Activated B cell treated with CpG ODN at 0.5 μM for 24 hours (primary cell): Measurements from ENCODE around the gene LRRC1. TPM values are rescaled to one million over a fixed set of nuclear protein-coding genes. Genes with fewer than 3 reads are reported as not detected.

Source experiments
- ATAC-seq: fragments of 200-7000 bp; cut with Tn5 transposase; one replicate; pipeline ENCODE4 v1.10.0; 2021; ENCODE audit warnings: low read depth, mild to moderate bottlenecking, moderate library complexity
- CTCF ChIA-PET: fragments of 350-600 bp; sonication (Branson Sonifier 250); formaldehyde crosslinking; loops from one replicate; lab custom pipeline; 2021; ENCODE audit warnings: antibody characterized with exemption; lab: Charles Lee
- POLR2A ChIA-PET: fragments of 350-600 bp; sonication (Branson Sonifier 250); formaldehyde crosslinking; loops from one replicate; lab custom pipeline; 2021; ENCODE audit warnings: antibody characterized with exemption; lab: Charles Lee
- DNase-seq: peaks from one replicate; pipeline ENCODE4 v3.0.0; 2022
- H3K27ac Mint-ChIP-seq: one replicate; pipeline ENCODE4 v1.8.0; 2020; ENCODE audit warnings: mixed read lengths
- H3K27me3 Mint-ChIP-seq: one replicate; pipeline ENCODE4 v1.8.0; 2021; ENCODE audit warnings: mixed read lengths
- H3K36me3 Mint-ChIP-seq: one replicate; pipeline ENCODE4 v1.8.0; 2021; ENCODE audit warnings: low read depth, mixed read lengths
- H3K4me1 Mint-ChIP-seq: one replicate; pipeline ENCODE4 v1.8.0; 2021; ENCODE audit warnings: mixed read lengths
- H3K4me3 Mint-ChIP-seq: one replicate; pipeline ENCODE4 v1.8.0; 2020; ENCODE audit warnings: mild to moderate bottlenecking, mixed read lengths
- H3K9me3 Mint-ChIP-seq: one replicate; pipeline ENCODE4 v1.8.0; 2020; ENCODE audit warnings: mixed read lengths
- intact Hi-C: fragments of 100-400 bp; cut with micrococcal nuclease; formaldehyde crosslinking; loops from one replicate; pipeline ENCODE4 v1.15.1; 2024
- total RNA-seq: library from RNA; stranded (reverse); gene quantifications from 2 replicates; pipeline ENCODE4 v1.2.3, GENCODE V29; 2022
- TF ChIP-seq, protein P1 (sequence below): fragments of 200-600 bp; IDR thresholded peaks from one replicate; pipeline ENCODE4 v1.8.0; 2022; ENCODE audit warnings: antibody characterized with exemption, mild to moderate bottlenecking

The LRRC1 gene
- total RNA-seq, 1 donor from 2014 or later = 4.7 TPM

GRCh38 chr6:53910834-53911233 lies 116.0 kb downstream of the LRRC1 start:
- TF ChIP-seq, protein P1, sequence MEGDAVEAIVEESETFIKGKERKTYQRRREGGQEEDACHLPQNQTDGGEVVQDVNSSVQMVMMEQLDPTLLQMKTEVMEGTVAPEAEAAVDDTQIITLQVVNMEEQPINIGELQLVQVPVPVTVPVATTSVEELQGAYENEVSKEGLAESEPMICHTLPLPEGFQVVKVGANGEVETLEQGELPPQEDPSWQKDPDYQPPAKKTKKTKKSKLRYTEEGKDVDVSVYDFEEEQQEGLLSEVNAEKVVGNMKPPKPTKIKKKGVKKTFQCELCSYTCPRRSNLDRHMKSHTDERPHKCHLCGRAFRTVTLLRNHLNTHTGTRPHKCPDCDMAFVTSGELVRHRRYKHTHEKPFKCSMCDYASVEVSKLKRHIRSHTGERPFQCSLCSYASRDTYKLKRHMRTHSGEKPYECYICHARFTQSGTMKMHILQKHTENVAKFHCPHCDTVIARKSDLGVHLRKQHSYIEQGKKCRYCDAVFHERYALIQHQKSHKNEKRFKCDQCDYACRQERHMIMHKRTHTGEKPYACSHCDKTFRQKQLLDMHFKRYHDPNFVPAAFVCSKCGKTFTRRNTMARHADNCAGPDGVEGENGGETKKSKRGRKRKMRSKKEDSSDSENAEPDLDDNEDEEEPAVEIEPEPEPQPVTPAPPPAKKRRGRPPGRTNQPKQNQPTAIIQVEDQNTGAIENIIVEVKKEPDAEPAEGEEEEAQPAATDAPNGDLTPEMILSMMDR = no peak
- POLR2A ChIA-PET = no interaction called here
- DNase-seq = no peak

DNA sequence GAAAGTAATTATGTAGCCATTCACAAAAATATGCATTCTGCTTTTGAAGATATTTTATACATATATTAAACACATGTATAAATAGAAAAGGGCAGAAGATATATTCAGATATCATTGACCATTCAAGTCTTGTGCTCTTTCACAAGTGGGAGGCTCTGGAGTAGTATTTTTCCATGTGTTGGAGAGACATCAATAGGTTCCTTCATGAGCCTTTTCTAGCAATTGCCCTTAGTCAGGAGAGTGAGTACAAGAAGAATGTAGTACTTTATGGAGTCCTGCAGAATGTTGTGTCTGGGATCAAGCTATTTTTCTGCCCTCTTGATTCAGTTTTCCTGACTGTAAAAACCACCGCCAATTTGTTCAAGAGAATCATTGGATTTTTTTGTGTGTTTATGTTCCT lies 117.9 kb downstream of the LRRC1 start:
- Mint-ChIP-seq H3K36me3 (peaks cover 38% of the 10 kb centered on the region), H3K4me3 (no peak overlapping the region), H3K9me3 (no peaks in the 10 kb centered on the region), H3K4me1 (no peaks in the 10 kb centered on the region), H3K27me3 (no peaks in the 10 kb centered on the region), H3K27ac (no peak overlapping the region)
- ATAC-seq (no peak), DNase-seq (no peak)
- intact Hi-C loops = no loop called here
- CTCF ChIA-PET = no interaction called here
- POLR2A ChIA-PET = interaction anchor here (0.7 kb wide), 1 partner anchor 129 kb away, joined by 3 read pairs; no protein-coding TSS in a partner anchor
- TF ChIP-seq, protein P1 = no peak

More at GRCh38 chr6:53910834-53911233, 116.0 kb downstream of the LRRC1 start:
- CTCF ChIA-PET = no interaction called here
- Mint-ChIP-seq H3K9me3 (no peaks in the 10 kb centered on the region), H3K4me3 (no peak overlapping the region), H3K36me3 (peaks cover 44% of the 10 kb centered on the region), H3K27ac (no peak overlapping the region), H3K4me1 (no peaks in the 10 kb centered on the region), H3K27me3 (no peaks in the 10 kb centered on the region)
- no peak for ATAC-seq
- intact Hi-C loops = no loop called here

DNA sequence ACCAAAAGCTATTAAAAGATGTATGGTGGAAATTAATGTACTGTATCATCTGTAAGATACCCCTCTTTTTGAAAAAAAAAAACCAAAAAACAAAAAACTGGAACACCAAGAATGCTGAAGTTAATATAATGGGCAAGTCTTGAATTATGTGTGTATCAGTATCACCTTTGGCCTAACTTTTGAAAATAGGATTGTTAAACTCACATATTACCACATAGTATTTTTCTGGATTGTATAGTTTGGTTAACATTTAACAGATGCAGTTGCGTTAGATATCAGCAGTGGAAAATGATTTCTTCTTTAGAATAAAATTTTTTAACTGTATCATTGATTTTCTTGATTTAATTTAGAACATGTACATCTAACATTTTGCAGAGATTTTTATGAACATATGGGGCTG lies 118.5 kb downstream of the LRRC1 start:
- H3K4me1 Mint-ChIP-seq = no peaks in the 10 kb centered on the region
- no peak overlapping the region for H3K27ac Mint-ChIP-seq
- H3K27me3 Mint-ChIP-seq = no peaks in the 10 kb centered on the region
- peaks cover 34% of the 10 kb centered on the region for H3K36me3 Mint-ChIP-seq
- no peaks in the 10 kb centered on the region for H3K9me3 Mint-ChIP-seq
- TF ChIP-seq, protein P1 = no peak
- DNase-seq = no peak
- ATAC-seq = no peak
- ChIA-PET CTCF (no interaction called here), POLR2A (interaction anchor here (0.7 kb wide), 1 partner anchor 129 kb away, joined by 3 read pairs; no protein-coding TSS in a partner anchor)
- no peak overlapping the region for H3K4me3 Mint-ChIP-seq
- intact Hi-C loops = no loop called here

GRCh38 chr6:53915026-53915691 lies 120.4 kb downstream of the LRRC1 start:
- ChIA-PET POLR2A (no interaction called here), CTCF (no interaction called here)
- H3K4me1 Mint-ChIP-seq = peaks cover 2% of the 10 kb centered on the region
- TF ChIP-seq, protein P1 = no peak
- H3K9me3 Mint-ChIP-seq = no peaks in the 10 kb centered on the region
- intact Hi-C loops = no loop called here
- H3K27me3 Mint-ChIP-seq = no peaks in the 10 kb centered on the region
- H3K36me3 Mint-ChIP-seq = peaks cover 37% of the 10 kb centered on the region
- DNase-seq = no peak
- H3K4me3 Mint-ChIP-seq = no peak overlapping the region
- H3K27ac Mint-ChIP-seq = no peak overlapping the region
- ATAC-seq = no peak

DNA sequence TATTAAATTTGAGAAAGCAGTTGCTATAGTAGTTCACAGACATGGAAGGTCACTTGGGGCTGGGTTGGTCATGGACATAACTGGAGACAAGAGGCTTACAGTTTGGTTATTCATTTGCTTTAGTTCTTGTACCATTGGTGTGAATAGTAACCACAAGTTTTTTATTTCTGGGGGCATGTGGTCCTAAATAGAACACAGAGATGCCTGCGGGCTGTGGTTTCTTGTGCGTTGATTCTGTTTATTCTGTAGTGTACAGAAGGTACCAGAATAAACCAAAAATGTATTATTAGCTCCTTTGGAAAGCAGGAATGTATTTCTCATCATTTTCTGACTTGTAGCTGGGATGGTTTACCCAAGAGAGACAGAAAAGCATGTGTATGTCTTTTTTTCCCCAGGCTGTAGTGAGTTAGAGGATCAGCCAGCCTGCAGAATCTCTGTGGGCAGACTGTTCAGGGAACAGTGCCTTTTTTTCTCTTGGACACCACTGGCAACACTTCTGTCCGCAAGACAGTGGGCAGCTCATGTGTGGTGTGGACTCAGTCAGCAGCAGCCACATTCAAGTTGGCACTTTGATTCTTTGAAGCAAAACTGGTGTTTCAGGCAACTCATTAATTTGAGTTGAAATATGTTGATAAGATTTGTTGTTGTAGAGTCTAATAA lies 122.1 kb downstream of the LRRC1 start:
- POLR2A ChIA-PET = no interaction called here
- CTCF ChIA-PET = no interaction called here
- TF ChIP-seq, protein P1 = no peak
- intact Hi-C loops = no loop called here
- H3K27me3 Mint-ChIP-seq = no peaks in the 10 kb centered on the region
- no peak overlapping the region for H3K4me3 Mint-ChIP-seq
- ATAC-seq = no peak
- no peaks in the 10 kb centered on the region for H3K9me3 Mint-ChIP-seq
- peaks cover 52% of the 10 kb centered on the region for H3K36me3 Mint-ChIP-seq
- H3K4me1 Mint-ChIP-seq = peaks cover 2% of the 10 kb centered on the region
- no peak for DNase-seq
- no peak overlapping the region for H3K27ac Mint-ChIP-seq
